Esophagus mucosa (tissue), 1 donor: ENCODE measurements around the gene UACA. TPM values are rescaled to one million over a fixed set of nuclear protein-coding genes. Genes with fewer than 3 reads are reported as not detected.
"Not testable (repeated sequence)": the region's sequence is repeated elsewhere in the genome, so short reads cannot be mapped to it uniquely, and the experiment has no call there.

Source experiments
- ATAC-seq: fragments of 200-7000 bp; cut with Tn5 transposase; one replicate; pipeline ENCODE4 v1.9.1; 2020
- total RNA-seq: library from RNA; stranded (reverse); gene quantifications from one replicate; pipeline ENCODE4 v1.2.4, GENCODE V29; 2023
- donor health status: DM: yes; HTN: yes; CAD: no.

The UACA gene
- total RNA-seq, 1 donor from 2014 or later: 33.4 TPM

GRCh38 chr15:70704731-70705130 lies 58.6 kb downstream of the UACA start:
- no peak for ATAC-seq

- no peak for ATAC-seq
Observed at GRCh38 chr15:70704166-70704565, 59.2 kb downstream of the UACA start.

- ATAC-seq: peak; percentile 36
Observed at GRCh38 chr15:70703096-70703878, 60.1 kb downstream of the UACA start.

GRCh38 chr15:70702584-70702983 lies 60.8 kb downstream of the UACA start:
- no peak for ATAC-seq

GRCh38 chr15:70701891-70702568 lies 61.3 kb downstream of the UACA start:
- ATAC-seq: peak; percentile 42

GRCh38 chr15:70701171-70701570 lies 62.2 kb downstream of the UACA start:
- ATAC-seq: no peak

GRCh38 chr15:70699890-70700289 lies 63.5 kb downstream of the UACA start:
- no peak for ATAC-seq

- no peak for ATAC-seq
Observed at GRCh38 chr15:70698836-70699390, 64.4 kb downstream of the UACA start.

GRCh38 chr15:70698426-70698825 lies 64.9 kb downstream of the UACA start:
- ATAC-seq: no peak

- ATAC-seq: no peak
Observed at GRCh38 chr15:70690491-70691276, 72.7 kb downstream of the UACA start.

GRCh38 chr15:70690021-70690420 lies 73.3 kb downstream of the UACA start:
- no peak for ATAC-seq

- ATAC-seq: no peak
Observed at GRCh38 chr15:70687482-70687881, 75.9 kb downstream of the UACA start.

GRCh38 chr15:70680817-70681216 lies 82.5 kb downstream of the UACA start:
- no peak for ATAC-seq

GRCh38 chr15:70679919-70680231 lies 83.5 kb downstream of the UACA start:
- no peak for ATAC-seq

GRCh38 chr15:70672081-70672480 lies 91.3 kb downstream of the UACA start:
- no peak for ATAC-seq

- no peak for ATAC-seq
Observed at GRCh38 chr15:70670680-70671079, 92.7 kb downstream of the UACA start.

- no peak for ATAC-seq
Observed at GRCh38 chr15:70669966-70670658, 93.2 kb downstream of the UACA start.

GRCh38 chr15:70669006-70669602 lies 94.3 kb downstream of the UACA start:
- ATAC-seq: no peak

- ATAC-seq: no peak
Observed at GRCh38 chr15:70665599-70665998, 97.8 kb downstream of the UACA start.

- ATAC-seq: no peak
Observed at GRCh38 chr15:70664494-70664893, 98.9 kb downstream of the UACA start.

GRCh38 chr15:70663069-70663468 lies 100.3 kb downstream of the UACA start:
- ATAC-seq: not testable (repeated sequence)

- no peak for ATAC-seq
Observed at GRCh38 chr15:70659662-70660061, 103.7 kb downstream of the UACA start.
